ENCODE measurements around the gene SAYSD1.

GRCh38 chr6:39079197-39080125, 35.5 kb downstream of the SAYSD1 start:
- TF ChIP-seq EZH2 (IDR thresholded peaks at IDR 0.05; ENCODE audit: borderline replicate concordance, low read depth, low read length, severe bottlenecking) (no peak), CTCF (IDR thresholded peaks at IDR 0.05; ENCODE audit: borderline replicate concordance, extremely low read depth, low read length, poor library complexity, severe bottlenecking) (no peak)

Measured in DND-41 (cell line).